ENCODE data around the gene DUSP22.

DUSP22 gene

DNA sequence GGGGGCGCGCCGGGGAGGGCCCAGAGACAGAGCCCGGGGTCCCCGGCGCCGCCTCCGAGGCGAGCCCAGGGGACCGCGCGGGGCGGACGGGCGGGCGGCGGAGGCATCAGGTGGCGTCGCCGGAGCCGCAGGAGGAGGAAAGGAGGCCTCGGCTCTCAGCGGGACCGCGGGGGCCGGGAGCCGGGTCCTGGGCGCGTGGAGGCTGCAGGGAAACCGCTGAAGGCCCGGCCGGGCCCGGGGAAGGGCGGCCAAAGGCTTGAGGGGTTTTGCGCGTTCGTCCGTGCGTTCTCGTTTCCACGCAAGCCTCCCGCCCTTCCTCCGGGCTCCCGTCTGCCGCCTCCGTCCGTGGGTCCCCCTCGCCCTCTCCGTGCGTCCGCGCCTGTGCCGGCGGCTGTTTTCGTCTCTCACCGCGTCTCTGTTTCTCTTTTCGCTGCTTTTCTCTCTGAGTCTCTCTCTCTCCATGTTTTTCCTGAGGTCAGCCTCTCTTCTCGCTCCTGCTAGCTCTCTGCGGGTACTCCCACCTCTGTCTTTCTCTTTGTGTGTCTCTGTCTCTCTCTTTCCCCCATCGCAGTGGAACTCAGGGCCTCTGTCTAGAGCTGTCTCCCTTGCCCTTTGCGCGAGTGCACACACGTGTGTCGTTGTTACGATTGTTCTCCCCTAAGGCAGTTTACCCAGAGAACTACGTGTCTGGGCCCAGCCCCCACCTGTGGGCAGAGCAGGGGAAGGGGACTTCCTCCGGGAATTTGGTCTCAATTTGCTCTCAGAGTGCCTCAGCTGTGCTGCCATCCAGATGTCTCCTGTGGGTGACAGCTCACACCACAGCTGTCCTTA, 101.3 kb downstream of the DUSP22 start:
- DNase-seq (ENCODE audit: low read depth in 2 of 2): no peak

DNA sequence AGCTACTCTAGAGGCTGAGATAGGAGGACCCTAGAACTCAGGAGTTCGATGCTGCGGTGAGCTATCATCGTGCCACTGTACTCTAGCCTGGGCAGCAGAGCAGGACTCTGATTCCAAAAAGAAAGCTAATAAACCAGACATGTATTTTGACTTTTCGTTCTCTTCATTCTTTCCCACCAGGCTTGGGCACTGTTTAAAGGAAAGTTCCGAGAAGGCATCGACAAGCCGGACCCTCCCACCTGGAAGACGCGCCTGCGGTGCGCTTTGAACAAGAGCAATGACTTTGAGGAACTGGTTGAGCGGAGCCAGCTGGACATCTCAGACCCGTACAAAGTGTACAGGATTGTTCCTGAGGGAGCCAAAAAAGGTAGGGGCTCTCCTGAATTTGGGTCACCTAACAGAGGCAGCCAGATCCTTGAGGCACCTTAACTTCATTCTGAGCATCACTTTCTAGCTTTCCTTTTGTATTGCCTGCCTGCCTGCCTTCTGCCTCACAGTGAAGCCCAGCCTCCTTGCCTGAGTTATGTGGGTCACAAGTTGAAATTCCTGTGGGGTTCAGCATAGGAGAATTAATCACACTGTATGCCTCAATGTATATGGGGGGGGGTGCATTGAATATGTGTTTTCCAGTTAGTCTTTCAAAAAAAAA, 102.5 kb downstream of the DUSP22 start:
- no peak for DNase-seq (ENCODE audit: low read depth in 2 of 2)

DNA sequence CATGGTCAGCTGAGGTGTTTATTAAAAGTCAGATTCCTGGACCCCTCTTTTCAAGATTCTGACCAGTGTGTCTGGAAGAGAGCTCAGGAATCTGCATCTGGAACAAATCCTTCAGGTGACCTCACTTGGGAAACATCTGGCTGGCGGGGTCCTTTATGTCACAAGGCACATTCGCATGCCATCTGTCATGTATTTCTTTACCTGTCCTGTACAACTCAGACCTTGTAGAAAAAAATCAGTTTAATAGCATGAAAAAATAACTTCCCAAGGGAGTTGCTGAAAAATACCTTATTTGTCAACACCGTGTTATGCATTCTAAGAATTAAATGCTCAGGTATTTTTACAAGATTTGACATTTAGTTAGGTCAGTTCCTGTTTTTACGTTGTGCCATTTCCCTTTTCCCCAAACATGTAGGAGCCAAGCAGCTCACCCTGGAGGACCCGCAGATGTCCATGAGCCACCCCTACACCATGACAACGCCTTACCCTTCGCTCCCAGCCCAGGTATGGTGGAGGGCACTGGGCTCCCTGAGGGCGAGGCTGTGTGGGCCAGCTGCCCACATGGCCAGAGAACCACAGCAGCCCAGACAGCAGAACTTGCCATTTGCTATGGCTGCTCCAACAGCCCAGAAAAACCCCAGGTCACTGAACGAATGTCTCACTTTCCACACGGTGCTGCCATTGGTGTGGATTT, 103.3 kb downstream of the DUSP22 start:
- DNase-seq (ENCODE audit: low read depth in 2 of 2): no peak

DNA sequence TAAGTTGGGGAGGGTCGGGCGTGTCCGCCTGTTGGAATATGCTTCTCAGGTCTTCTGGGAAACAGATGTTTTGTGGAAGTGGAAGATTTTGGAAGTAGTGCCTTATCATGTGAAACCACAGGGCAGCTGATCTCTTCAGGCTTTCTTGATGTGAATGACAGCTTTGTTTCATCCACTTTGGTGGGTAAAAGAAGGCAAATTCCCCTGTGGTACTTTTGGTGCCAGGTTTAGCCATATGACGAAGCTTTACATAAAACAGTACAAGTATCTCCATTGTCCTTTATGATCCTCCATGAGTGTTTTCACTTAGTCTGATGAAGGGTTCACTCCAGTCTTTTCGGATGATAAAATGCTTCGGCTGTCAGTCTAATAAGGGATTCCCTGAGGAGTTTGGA, 103.8 kb downstream of the DUSP22 start:
- no peak for DNase-seq (ENCODE audit: low read depth in 2 of 2)

DNA sequence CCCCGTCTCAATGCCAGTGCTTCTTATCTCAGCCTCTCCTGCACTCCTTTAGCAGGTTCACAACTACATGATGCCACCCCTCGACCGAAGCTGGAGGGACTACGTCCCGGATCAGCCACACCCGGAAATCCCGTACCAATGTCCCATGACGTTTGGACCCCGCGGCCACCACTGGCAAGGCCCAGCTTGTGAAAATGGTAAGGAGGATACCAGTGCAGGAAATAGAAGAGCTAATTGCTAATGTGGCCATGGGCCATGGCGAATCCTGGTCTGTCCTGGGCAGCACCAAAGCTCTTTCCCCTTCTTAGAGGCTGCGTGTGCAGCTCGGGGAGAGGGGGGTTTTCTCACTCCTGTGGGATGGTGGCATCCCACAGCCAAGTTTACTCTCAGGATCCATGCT, 104.8 kb downstream of the DUSP22 start:
- no peak for DNase-seq (ENCODE audit: low read depth in 2 of 2)

DNA sequence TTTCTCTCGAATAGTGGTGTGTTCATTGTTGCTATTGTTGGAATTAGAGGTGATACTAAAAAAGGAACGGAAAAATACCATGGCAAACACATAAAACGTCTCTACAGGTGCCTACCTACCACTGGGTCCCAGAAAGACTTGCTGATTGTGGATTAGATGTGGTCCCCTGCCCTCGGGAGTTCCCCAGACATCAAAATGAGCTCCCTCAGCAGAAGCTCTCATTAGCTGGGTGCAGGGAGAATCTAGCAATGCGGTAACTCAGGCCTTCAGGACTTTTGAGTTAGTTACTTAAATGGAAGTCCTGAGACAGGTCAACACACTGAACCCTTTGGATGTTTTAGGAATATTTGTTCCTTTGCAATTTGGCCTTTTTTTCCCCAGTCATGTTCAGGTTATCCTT, 105.3 kb downstream of the DUSP22 start:
- no peak for DNase-seq (ENCODE audit: low read depth in 2 of 2)

DNA sequence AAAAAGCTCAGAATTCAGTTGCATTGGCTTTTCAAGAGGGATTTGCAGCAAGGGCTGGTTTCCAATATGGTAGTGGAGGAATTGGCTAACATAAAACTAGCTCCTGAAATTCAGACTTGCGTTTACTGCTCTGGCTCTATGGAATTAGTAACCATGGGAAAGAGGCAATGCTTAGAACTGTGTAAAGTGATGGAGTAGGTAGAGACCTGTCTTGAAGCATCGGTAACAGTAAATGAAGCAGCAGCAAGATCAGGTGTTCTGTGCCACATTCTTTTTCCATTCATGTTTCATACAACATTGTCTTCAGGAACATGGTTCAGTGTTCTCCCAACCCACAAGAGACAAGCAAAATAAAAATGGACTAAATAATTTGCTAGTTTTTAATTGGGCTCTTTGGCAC, 105.8 kb downstream of the DUSP22 start:
- no peak for DNase-seq (ENCODE audit: low read depth in 2 of 2)

DNA sequence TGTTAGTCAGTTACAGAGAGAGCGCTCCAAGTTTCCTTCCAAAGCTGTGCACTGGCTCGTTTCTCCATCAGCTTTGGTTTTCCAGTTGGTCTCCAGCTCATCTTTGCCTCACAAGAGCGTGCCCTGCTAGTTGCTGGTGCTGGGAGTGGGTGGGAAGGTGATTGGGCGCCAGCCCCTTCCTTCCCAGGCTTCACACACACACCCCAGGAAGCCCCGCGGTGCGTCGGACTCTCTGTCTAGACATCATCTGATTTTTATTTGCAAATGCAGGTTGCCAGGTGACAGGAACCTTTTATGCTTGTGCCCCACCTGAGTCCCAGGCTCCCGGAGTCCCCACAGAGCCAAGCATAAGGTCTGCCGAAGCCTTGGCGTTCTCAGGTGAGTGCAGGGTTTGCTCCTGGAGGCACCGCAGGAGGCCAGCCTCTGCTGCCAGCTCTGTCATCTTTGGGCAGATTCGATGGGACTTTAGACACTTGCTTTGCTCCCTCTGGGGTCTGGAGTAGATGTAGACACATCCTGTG, 106.3 kb downstream of the DUSP22 start:
- DNase-seq (ENCODE audit: low read depth in 2 of 2): no peak

DNA sequence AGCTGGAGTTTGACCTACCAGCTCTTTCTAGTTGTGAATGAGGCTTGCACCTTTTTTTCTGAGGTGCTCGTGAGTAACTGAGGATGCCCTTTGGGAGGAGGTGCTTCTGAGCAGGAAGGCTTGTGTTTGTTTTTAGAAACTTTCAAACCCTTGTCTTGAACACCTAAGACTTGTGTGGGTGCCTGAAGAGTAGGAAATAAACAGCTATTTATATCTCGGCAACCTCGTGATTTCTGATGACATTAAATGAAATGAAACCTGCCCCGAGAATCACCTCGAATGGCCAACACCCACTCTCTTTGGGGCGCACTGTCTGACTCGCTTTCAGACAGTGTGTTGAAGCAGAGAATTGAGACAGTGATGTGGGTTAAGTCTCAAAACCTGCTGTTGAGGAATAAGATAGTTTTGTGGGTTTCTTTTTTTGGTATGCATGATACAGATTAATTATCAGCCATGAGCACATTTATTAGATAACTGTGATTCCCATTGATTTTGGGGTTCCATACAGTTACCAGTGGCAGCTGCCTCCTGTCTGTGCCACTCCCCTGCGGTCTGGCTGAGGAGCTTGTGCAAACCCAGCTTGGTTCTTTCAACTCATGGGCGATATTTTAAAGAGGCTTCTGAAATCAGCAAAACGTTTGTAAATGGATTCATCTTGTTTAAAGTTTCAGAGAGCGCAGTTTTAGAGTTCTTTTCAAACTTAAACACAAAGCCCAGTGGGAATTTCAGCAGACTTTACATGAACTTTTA, 107.7 kb downstream of the DUSP22 start:
- DNase-seq (ENCODE audit: low read depth in 2 of 2): no peak

DNA sequence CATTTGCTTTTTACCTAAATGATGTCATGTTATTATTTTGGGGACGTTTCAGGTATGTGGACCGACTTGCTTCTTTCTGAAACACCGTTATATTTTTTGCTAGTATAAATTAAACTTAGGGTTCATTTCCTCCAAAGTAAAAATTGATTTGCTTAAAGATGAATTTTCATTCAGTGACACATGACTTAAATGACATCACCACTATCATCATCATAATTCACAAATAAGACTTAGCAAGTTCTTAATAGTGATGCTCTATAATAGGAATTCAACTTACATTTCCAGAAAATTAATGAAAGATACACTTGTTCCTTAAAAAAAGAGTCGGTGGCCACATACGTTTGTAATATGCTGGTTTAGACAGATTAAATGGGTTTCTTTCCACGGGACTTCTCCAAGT, 108.5 kb downstream of the DUSP22 start:
- DNase-seq (ENCODE audit: low read depth in 2 of 2): no peak

All from stimulated activated CD8-positive, alpha-beta memory T cell treated with anti-CD3 and anti-CD28 coated beads, Interleukin-15, amount 100 ng/mL, for 48 hours (primary cell).